AG09319 (cell line): Measurements from ENCODE around the gene IL1R1.

ENCODE experiments used
- DNase-seq: peaks from one replicate; pipeline ENCODE4 v3.0.0-alpha.2; 2010; ENCODE audit warnings: low read depth; ENCODE audit errors: extremely low read depth
- CTCF ChIP-seq: IDR thresholded peaks from 2 replicates; pipeline ENCODE4 v1.5.1; 2011; ENCODE audit warnings: low read depth, mild to moderate bottlenecking, inconsistent platforms, low read length, moderate library complexity

IL1R1 gene

DNA sequence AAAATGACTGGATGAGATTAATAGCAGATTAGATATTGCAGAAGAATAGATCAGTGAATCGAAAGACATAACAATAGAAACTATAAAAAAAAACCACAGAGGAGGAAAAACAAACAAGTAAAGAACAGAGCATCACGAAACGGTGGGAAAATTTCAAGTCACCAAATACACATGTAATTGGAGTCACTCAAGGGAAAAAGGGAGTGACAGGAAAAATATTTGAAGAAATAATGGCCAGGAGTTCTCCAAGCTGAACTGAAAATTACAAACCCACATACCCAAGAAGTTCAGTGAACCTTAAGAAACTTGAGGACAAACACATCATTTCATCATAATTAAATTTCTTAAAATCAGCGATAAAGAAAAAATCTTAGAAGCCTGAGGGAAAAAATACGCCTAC lies 11.0 kb upstream of the IL1R1 start:
- no peak for TF ChIP-seq CTCF
- no peak for DNase-seq

GRCh38 chr2:102137138-102137537 lies 5.4 kb upstream of the IL1R1 start:
- no peak for DNase-seq
- no peak for TF ChIP-seq CTCF

DNA sequence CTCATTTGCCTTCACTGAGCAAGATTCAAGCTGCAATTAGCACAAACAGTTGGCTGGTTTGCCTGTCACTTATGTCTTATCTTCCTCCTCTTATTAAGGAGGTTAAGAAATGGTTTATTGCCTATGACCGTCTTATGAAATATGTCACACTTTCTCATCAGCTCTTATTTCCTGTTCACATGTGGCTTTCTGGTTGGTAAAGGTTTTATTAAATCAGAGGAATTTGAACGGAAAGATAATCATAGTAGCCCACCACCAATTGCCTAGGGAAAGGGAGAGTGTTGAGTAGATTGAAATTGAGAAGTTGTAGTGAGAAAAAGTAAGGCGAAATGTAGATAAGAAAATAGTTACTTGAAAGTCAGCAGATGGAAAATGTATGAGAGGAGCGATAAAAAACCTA lies 4.2 kb upstream of the IL1R1 start:
- no peak for TF ChIP-seq CTCF
- no peak for DNase-seq

GRCh38 chr2:102139851-102140250 lies 2.7 kb upstream of the IL1R1 start:
- no peak for TF ChIP-seq CTCF
- DNase-seq: no peak

DNA sequence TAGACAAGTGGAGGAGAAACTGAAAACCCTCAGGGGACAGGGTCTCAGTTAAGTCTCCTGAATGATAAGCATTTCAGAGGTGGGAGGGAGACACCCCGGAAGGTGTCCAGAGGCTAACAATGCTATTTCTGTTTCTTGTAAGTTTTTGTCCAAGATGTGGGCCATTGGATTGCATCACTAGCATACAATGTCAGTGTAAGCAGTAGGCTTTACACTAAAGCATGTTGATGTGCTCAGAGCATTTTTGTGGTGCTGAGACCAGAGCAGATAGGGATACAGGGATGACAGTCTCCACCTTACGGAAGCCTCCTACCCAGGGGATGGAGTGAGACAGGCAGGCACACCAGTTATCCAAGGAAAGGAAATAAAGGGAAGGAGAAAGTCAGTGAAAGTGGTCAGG lies 2.2 kb upstream of the IL1R1 start:
- TF ChIP-seq CTCF: no peak
- DNase-seq: no peak

- peak; percentile 79 for DNase-seq
- no peak for TF ChIP-seq CTCF
These were observed 1.3 kb upstream of the IL1R1 start for GRCh38 chr2:102141011-102141943.

DNA sequence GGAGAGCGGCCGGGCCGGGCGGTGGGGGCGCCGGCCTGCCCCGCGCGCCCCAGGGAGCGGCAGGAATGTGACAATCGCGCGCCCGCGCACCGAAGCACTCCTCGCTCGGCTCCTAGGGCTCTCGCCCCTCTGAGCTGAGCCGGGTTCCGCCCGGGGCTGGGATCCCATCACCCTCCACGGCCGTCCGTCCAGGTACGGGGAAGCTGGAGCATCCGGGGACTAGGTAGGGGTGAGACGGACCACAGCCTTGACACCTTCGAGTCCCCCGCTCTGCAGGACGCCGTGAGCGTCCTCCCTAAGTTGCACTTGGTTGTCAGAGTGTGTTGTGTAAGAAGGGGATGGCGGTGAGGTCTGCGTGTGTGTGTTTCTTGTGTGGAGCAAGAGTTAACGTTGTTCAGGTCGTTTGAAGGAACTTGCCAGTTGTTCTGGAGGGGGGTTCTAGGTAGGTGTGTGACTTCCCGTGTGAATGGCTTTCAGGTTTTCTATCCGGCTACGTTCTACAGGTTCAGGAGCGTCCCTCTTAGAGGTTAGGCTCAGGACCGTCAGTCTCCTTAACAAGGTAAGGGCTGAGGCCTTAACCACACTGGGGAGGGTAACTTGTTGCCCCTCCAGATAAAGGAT lies 393 bp downstream of the IL1R1 start:
- DNase-seq: no peak
- TF ChIP-seq CTCF: no peak
